Measurements from ENCODE around the gene DOCK10. TPM values are rescaled to one million over a fixed set of nuclear protein-coding genes. Genes with fewer than 3 reads are reported as not detected.

DOCK10 gene
- total RNA-seq, 4 donors from 2014 or later = 8.3 to 47.4 (median 18.3) TPM

DNA sequence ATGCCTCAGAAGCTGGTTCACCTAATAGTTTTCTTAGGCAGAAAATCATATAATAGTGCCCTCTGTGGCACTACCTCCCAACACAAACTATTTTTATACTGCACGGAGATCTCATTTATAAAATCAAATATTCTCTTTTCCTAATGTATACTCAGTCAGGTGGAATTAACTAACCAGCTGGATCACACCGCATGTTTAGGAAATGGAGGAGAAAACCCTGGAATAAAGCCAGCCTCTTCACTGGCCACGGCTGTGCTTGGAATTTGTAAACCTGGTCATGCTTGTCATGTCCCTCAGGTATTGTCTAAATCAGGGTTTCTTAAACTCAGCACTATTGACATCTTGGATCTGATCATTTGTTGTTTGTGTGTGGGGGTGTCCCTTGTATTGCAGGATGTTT, 85.6 kb downstream of the DOCK10 start:
- TF ChIP-seq, protein P1, sequence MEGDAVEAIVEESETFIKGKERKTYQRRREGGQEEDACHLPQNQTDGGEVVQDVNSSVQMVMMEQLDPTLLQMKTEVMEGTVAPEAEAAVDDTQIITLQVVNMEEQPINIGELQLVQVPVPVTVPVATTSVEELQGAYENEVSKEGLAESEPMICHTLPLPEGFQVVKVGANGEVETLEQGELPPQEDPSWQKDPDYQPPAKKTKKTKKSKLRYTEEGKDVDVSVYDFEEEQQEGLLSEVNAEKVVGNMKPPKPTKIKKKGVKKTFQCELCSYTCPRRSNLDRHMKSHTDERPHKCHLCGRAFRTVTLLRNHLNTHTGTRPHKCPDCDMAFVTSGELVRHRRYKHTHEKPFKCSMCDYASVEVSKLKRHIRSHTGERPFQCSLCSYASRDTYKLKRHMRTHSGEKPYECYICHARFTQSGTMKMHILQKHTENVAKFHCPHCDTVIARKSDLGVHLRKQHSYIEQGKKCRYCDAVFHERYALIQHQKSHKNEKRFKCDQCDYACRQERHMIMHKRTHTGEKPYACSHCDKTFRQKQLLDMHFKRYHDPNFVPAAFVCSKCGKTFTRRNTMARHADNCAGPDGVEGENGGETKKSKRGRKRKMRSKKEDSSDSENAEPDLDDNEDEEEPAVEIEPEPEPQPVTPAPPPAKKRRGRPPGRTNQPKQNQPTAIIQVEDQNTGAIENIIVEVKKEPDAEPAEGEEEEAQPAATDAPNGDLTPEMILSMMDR (IDR thresholded peaks at IDR 0.05; ENCODE audit: low read depth) = no peak

DNA sequence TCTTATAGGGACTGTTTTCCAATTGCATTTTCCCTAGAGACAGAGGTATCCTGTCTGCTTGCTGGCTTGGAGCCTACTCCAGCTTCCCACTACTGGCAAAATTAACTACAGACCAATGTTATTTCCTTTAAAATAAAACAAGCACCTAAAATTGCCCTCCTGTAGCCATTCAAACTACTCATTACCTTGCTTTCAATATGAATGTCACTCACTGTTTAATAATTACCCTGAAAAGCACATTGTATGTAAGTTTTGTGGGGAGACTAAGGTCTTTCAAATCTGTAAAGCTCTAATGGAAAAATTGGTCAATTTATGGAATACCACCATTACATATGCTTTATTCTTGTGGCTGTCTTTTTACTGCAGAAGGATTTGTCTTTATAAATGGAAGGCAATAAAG, 87.3 kb downstream of the DOCK10 start:
- TF ChIP-seq, protein P1 (IDR thresholded peaks at IDR 0.05; ENCODE audit: low read depth) = no peak

DNA sequence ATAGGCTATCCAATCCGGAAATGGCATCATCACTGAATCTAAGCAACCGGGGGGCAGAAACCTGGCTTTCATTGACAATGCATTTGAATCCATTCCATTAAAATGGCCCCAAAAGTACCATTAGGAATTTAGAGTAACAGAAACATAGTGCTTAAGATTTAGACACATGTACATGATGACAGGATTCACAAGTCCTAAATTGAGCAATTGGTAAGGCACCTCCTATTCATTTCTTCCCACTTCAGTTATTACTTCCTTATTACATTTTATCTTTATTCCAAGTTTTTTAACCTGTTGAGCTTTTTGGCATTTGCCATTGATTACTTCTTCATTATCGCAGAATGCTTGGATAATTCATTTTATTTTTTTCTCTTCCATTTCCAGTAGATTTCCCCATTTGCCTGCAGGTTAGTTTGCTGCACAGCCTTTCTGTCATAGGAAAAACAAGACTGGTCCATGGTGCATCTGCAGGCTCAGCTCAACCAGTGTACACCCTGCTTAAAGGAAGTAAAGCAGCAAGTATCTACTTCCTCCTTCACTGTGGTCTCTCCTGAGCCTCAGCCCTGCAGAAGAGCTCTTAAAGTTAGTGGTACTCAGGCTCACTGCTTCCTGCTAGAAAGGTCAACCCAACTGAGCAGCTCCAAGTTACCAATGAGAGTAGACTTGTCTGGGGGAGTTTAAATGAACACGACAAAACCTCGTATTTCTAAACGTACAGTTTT, 89.2 kb downstream of the DOCK10 start:
- TF ChIP-seq, protein P1 (IDR thresholded peaks at IDR 0.05; ENCODE audit: low read depth) = no peak

DNA sequence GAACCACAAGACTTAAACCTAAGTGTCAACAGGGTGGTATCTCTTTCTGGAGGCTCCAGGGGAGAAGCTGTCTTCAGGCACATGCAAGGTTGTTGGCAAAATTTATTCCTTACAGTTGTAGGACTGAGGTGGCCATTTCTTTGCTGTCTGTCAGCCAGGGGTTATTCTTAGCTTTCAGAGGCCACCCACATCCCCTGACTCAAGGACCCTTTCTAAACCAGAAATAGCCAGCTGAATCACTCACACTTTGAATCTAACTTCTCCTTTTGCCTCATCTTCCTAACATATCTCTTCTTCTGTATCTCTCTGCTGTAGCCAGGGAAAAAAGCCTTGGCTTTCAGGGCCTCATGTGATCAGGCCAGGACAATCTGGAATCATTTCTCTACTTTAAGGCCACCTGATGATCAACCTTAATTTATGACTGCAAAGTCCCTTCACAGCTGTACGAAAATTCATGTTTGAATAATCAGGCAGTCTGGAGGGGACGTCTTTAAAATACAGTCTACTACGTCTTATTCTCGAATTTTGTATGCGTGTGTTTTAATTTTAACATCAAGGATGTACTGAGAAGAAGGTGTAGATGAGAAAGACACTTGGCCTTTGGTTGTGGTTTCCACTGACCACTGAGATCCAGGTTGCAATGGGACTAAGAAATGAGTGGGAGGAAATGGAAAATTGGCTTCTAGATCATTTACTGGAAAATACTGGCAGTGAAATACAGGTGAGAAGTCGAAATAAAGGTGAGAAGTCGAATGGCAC, 90.4 kb downstream of the DOCK10 start:
- TF ChIP-seq, protein P1 (IDR thresholded peaks at IDR 0.05; ENCODE audit: low read depth) = no peak

DNA sequence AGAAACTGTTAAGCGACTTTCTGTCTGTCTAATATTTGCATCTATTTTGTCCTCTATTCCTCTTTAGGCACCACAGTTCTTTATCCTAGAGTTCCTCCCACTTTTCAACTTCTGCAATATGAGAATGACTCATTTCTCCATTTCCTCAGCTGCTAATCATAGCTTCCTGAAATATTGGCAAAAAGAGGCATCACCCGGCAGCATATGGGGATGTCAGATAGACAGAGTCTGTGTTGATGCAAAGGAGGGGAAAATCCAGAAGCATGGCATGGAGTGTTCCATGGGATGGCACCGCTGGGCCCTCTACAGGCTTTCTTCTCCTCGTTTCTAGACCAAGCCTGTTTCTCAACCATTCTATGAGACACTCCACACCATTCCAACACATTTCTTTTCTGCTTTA, 93.4 kb downstream of the DOCK10 start:
- TF ChIP-seq, protein P1 (IDR thresholded peaks at IDR 0.05; ENCODE audit: low read depth) = no peak

DNA sequence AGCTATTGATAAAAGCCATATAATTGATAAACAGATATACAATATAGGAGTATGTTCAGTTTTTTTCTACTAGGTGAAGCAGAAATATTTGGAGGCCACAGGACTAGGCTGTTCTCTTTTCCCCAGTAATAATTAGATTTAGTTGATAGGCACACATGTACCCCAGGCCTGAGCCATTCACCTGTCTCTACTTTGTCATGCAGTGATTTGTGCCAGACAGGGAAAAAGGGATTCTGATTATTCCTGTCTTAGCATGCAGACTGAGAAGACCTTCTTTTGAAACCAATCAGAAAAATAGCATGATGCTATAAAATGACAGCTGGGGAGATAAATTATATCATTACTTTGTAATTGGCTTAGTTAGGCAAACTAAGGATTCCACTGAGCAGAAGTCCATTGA, 94.3 kb downstream of the DOCK10 start:
- TF ChIP-seq, protein P1 (IDR thresholded peaks at IDR 0.05; ENCODE audit: low read depth) = no peak

DNA sequence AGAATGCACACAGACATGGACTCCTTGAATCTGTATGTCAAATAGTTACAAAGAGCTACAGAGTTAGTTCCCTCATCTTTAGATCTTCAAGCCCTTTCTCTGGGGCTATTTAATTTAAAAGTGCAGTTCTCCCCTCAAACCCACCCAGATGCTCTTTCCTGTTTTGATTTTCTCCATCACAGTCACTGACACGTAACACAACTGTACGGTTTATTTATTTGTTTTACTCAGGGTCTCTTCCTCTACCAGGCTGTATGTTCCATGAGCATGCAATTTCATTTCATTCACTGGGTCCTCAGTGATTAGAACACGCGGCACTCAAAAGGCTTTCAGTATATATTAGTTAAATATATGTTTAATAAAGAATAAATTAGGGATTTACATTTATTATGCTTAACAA, 94.7 kb downstream of the DOCK10 start:
- TF ChIP-seq, protein P1 (IDR thresholded peaks at IDR 0.05; ENCODE audit: low read depth) = no peak
